ENCODE results near the gene PRAMEF2.
"Not testable (repeated sequence)": the region's sequence is repeated elsewhere in the genome, so short reads cannot be mapped to it uniquely, and the experiment has no call there.

GRCh38 chr1:12856786-12857185, at the start of gene PRAMEF2:
- not testable (repeated sequence) for TF ChIP-seq CTCF (IDR thresholded peaks at IDR 0.05; ENCODE audit: extremely low read depth in 1 of 2, insufficient read depth in 1 of 2, low read depth in 1 of 2, low read length in 2 of 2); EZH2 (IDR thresholded peaks at IDR 0.05; ENCODE audit: borderline replicate concordance, low read depth, low read length, severe bottlenecking); POLR2A (IDR thresholded peaks at IDR 0.05; ENCODE audit: low read depth, low read length); MAX (IDR thresholded peaks at IDR 0.05; ENCODE audit: insufficient read depth, insufficient read length); POLR2AphosphoS5 (IDR thresholded peaks at IDR 0.05; ENCODE audit: insufficient read depth, low read depth, low read length)

Data from endothelial cell of umbilical vein (primary cell).